HG03378 (cell line): ENCODE measurements around the gene GLDN.
"Not testable (repeated sequence)": the region's sequence is repeated elsewhere in the genome, so short reads cannot be mapped to it uniquely, and the experiment has no call there.

Experiments used
- ATAC-seq: cut with Tn5 transposase; IDR thresholded peaks from one replicate; pipeline ENCODE4 v1.9.1; 2021; ENCODE audit warnings: mild to moderate bottlenecking, moderate library complexity; ENCODE audit not compliant: unreplicated experiment

GLDN gene

DNA sequence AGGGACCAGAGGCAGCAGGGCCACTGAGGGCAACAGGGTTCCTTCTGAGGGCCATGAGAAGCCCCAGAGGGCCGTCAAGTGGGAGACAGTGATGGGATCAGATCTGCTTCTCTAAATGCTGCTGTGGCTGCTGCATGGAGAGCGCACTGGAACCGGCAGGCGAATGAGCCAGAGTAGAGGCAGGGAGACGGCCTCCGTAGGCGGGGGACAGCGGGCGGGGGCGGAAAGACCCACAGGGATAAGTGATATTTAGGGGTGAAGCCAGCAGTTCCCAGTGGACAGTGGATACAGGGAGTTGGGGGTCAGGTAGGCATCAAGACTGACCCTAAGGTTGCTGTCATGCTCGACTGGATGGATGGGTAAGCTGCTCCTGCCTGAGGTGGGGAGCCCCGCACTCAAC, 45.0 kb downstream of the GLDN start:
- ATAC-seq: no peak

DNA sequence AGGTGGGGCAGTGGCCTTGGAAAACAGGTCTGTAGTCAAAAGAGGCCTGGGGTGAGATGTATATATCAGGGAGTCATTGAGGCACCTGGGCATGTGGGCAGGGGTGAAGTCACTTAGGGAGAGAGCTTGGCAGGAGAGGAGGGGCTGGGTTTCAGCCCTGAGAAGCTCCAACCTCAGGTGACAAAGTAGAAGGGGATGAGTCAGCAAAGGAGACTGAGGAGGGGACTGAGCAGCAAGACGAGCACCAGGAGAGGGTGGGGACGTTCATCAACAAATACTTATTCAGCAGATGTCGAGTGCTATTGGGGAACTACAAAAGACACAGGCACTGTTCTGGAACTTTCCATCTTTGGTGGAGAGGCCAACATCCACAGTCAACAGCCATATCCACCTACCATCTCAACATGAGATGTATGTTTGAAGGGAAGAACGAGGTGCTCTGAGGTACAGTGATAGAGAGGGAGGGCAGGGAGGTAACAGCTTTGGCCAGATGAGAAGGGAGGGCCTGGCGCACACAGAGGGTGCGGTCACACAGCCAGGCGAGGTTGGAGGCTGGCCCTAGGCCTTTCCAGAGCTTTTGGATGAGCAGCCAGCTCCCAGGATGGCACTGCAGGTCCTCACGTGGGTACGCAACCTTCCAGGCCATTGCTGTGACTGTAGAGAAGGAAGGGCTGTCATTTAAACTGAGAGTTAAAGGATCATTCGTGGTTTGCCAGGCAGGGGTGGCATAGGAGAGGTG, 45.7 kb downstream of the GLDN start:
- ATAC-seq: no peak

DNA sequence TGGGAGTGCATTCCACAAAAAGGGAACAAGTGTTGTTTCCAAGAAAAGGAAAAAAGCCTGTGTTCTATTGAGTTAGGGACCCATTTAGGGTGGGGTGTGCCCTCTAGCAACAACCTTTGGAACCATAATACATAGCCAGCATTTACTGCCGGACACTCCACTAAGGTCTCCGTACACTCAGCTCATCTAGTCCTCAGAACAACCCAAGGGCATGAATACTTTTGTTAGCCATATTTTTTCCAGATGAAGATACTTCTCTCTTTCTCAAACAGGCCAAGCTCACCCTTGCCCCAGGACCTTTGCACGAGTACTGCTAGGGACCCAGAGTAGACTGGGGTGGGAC, 46.2 kb downstream of the GLDN start:
- ATAC-seq: no peak

DNA sequence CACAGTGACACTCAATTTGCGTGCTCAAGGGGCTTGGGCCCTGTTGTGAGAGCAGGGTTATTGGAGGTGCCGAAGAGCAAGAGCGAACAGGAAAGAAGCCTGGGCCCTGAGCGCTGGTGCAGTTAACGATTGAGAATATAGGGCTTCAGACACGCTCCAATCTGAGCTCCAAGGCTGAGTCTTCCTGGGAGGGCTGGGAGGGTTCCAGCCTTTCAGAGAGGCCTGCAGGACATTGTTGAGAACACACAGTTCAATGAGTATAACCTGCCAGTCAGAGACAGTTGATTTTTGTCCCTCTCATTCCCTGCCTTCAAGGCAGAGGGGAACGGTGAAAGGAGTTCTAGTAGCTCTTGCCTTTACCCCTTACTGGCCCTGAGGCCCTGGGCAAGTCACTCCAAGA, 47.3 kb downstream of the GLDN start:
- no peak for ATAC-seq

DNA sequence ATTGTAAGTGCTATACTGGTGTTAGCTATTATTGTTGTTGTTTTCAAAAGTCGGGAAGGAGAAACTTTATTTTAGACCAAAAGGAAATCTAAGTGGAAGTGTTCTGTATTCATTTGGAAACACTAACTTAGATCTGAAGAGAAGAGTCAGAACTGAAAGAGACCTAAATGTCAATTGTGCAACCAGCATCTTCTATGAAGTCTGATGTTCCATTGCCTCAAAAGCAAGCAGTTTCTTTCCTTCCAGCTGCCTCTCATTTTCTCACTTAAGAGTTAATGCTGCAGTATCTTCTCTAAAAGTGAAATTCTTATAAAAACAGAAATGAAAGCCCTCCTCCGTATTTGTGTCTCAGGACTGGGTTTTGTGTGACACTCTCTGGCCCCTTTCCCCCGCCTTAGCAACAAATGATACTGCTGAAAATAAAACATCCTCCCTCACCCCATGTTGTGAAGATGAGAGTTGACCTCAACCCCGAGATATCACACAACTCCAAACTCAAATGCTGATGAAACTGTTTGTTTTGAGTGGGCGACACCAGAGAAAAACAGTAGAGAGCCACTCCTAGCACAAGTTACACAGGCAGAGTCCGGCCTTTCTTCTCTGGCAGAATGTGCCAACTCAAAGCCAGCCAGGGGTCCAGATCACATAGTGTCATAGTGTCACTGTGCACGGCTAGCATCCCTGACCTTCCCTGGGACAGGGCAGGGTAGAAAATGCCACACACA, 48.9 kb downstream of the GLDN start:
- no peak for ATAC-seq

DNA sequence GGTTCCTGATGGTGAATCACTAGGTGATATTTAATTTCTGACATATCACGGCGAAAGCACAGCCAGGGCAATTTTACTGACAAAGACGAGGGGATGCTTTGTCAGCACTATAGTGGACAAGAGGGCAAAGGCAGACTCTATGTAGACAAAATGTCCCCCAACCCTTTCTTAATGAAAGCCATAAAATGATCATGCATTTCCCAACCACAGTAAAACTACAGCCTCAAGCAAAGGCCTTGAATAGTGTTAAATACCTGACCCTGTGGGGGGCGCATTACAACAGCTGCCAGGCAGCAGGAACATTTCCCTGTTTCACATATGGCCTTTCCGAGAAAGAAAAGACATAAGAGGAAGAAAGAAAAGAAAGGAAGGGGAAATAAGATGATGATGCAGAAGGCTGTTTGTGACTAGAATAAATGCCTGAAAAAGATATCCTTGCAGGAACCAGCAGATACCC, 49.5 kb downstream of the GLDN start:
- no peak for ATAC-seq

DNA sequence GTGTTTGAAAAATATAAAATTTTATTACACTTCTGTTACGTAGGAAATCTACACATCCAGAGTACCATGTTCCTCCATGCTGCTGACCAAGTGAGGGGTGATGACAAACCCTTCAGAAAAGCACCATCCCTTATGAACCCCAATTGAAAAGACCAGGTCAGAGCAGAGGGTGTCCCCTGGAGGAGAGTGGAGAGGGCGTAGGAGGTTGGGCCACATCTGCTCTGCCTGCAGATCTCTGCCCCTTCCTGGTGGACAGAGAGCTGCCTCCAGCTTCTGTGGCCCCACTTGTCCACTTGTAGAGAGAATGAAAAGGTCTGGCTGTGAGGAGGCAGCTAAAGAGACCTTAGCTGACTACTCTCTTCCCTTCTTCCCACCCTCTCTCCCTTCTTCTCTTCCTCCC, 55.5 kb downstream of the GLDN start:
- ATAC-seq: no peak

DNA sequence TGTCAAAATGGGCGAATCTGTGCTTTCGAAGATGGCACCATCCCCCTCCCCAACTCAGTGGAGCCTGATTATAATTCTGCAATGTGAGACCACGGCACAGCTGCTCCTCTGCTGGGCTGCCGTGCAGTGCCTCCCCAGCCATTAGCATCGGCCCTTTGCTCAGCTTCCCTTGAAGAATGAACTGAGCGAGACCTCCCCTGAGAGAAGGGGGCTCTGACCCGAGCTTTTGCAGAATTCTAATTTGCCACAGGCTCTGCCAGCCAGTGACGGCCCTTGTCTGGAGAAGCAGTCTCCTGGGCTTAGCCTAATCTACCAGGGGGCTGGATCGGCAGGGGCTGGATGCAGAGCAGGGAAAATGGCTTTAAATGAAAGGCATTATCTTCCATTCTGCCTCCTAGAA, 57.2 kb downstream of the GLDN start:
- ATAC-seq: no peak

DNA sequence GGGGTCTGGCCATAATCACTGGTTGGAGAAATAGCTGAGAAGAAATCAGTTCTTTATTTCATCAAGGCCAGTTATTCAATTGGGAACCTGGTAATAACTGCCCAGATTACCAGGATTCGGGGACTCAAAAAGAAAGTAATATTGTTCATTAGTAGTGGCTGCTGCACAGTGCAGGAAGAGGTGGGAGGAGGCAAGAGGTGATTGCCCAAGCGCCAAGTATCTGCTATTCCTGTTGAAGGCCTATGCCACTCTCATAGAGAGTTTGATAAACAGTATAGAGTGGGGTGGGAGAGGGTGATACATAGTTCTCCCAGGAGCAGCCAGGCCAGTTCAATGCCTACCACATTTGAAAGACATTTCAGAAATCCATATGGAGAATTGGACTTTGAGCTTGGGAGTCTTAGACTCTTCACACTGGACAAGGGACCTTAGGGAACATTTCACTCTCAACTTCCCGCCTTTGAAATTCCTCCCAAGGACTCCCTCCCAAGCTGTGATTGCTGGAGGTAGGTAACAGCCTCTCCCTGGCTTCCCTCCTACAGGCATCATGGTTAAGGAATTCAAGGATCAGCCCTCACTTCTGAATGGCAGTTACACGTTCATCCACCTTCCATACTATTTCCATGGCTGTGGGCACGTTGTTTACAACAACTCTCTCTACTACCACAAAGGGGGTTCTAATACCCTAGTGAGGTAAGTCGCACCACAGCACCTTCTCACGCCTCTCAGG, 59.8 kb downstream of the GLDN start:
- ATAC-seq: no peak

DNA sequence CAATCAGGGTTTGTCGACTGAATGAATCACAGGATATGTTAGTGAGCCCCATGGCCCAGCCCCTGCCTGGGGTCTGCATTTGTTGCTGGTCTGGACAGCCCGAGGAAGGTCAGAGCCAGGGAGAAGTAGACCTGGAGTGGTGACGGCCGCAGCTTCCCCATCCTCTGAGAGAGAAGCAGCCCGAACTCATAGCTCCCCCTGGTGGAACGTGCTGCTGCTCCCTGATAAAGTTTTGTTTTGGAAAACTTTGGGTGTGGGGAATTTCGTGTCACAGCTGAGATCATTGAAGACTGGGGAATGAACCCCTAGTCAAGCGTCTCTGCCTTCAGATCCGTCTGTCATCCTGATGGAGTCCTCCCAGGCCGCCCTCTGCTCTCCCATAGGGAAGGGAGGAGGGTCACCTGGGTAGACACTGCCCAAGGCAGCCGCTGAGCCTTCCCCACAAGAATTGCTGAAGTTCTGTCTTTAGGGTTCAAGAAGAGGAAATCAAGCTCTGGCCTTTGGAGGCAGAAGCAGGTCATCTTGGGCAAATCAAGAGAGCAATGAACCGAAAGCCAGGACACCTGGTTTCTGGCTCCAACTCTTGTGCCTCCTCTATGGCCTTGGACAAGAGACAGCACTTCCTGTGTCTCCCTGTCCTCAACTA, 60.5 kb downstream of the GLDN start:
- ATAC-seq: no peak

DNA sequence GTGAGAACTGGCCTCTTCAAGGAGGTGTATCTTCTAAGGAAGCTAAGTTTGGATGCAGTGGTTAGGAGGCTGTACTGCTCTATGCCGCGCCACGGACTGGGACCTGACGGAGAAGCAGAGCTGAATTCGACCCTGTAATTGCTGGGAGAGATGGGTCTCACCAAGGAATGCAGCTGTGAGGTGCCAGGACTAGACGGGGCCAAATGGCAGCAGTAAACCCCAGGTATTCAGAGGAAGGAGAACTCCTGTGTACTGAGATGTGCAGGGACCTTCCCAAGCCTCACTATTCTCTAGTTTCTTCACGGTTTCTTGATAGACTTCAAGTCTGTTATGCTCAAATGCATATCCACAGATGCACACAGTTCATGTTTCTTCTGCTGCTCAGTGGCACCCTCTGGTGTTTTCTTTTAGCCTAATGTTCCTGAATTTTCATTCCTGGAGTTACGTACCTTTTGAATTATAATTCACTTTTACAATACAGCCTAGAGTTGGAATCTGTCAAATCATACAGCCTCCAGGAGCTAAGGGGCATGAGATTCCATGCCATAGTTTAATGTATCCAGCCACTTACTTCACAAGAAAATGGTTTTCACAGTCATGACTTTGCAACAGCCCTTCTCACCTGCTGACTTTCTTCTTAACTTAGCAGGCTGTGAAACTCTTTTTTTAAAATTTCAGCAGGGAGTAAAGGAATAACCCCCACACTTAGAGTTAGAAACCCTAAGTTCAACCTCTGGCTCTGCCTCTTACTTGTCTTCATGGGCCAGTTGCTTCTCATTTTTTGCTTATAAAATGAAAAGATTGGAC, 61.8 kb downstream of the GLDN start:
- no peak for ATAC-seq

DNA sequence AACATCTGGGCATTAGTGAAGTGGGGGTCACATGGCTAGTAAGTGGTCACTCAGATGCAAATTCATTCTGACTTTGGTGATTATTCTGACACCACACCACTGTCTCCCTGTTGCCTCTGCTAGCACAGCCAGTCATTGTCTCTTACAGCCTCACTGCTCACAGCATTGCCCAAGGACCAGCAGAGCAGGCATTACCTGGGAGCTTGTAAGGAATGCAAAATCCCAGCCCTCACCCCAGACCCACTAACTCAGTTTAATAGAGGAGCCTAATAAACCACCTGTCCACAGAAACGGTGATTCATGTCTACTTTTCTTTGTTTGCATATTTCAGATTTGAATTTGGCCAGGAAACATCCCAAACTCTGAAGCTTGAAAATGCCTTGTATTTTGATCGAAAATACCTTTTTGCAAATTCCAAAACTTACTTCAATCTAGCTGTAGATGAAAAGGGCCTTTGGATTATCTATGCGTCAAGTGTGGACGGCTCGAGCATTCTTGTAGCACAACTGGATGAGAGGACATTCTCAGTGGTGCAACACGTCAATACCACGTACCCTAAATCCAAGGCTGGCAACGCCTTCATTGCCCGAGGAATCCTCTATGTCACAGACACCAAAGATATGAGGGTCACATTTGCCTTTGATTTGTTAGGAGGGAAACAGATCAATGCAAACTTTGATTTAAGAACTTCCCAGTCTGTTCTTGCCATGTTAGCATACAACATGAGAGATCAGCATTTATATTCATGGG, 62.7 kb downstream of the GLDN start:
- ATAC-seq: no peak

DNA sequence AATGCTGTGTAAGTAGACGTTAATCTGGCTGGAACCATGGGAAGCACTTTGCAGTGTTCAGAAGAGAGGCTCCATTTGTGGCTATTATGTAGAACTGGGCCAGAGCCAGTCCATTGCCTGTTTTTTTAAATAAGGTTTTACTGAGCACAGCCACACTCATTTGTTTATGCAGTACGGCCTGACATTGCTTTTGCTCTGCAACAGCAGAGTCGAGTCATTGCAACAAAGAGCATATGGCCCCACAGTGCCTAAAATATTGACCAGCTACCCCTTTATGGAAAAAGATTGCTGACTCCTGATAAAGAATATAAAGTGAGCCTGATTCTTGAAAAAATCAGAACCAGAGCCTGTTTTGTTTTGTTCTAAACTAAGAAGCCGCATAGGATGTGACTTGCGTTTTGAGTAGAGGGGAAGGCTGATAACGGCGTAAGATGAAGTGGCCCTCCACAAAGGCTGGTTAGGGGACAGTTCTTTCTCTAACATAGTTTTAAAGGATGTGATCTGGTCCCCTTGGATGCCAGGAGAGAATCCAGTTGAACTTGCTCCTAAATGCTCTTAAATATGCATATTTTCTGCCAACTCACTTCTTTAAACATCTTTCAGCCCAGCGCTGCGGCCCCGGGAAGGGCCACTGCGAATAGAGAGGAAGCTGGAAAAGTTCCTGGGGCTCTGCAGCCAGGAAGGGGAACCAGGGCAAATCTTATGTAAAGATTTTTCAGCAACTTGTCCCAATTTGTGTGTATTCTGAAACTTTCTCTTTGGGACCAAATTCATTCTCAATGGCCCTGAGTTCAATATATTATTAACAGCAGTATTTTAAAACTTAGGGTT, 64.5 kb downstream of the GLDN start:
- ATAC-seq: no peak

DNA sequence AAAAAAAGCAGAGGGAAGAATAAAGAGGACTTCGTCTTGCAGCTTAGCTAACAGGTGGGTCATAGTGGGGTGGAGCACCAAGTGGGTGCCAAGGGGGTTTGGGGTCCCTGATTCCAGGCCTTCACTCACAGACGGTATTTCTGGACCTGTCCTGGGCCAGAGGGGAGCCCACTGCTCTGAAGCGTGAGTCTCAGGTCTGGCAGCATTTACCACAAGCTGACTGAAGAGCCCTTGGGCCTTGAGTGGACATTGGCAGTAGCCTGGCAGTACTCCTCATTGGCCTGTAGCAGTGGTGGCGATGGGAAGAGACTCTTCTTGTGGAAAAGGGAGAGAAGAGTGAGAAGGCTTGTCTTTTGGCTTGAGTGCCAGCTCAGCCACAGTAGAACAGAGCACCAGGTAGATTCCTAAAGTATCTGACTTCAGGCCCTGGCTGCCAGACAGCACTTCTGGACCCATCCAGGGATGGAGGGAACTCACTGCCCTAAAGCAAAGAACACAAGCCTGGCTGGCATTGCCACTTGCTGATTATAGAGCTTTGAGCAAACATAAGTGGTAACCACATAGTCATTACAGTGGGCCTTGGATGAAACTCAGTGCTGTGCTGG, 72.9 kb downstream of the GLDN start:
- no peak for ATAC-seq

DNA sequence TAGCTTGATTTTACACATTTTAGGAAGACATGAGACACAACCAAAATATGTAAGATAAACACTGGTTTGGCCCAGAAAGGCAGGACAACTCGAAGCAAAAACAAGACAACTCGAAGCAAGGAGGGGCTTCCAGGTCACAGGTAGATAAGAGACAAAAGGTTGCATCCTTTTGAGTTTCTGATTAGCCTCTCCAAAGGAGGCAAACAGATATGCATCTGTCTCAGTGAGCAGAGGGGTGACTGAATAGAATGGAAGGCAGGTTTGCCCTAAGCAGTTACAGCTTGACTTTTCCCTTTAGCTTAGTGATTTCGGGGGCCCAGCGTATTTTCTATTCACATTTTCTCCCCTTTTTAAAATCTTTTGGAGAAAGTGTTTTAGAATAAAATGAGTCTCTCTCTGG, 74.7 kb downstream of the GLDN start:
- ATAC-seq: no peak

DNA sequence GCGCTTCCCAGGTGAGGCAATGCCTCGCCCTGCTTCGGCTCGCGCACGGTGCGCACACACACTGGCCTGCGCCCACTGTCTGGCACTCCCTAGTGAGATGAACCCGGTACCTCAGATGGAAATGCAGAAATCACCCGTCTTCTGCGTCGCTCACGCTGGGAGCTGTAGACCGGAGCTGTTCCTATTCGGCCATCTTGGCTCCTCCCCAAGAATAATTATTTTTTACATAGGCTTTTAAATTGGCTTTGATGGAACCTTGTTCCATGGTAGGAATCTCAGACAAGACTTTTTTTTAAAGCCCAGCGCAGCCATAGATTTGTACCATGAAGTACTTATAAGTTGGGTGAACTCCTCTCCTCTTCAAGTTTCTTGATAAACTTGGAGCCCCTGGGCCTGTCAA, 81.6 kb downstream of the GLDN start:
- ATAC-seq: not testable (repeated sequence)

DNA sequence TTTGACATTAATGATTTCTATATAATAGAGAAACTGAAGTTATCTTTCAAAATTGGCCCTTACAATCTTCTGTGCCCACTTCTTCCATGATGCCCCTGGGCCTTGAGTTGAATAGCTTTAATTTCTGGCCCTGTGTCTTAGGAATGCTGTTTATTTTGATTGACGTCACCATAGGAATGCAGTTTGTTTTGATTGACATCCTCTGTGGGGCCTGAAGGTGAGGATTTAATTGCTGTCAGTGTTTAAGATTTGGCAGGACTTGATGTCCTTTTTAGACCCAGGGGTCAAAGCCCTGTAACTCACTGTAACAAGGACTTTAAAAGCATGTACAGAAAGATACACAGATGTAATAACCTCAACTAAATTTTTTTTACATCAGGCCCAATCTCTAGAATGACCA, 83.3 kb downstream of the GLDN start:
- no peak for ATAC-seq

DNA sequence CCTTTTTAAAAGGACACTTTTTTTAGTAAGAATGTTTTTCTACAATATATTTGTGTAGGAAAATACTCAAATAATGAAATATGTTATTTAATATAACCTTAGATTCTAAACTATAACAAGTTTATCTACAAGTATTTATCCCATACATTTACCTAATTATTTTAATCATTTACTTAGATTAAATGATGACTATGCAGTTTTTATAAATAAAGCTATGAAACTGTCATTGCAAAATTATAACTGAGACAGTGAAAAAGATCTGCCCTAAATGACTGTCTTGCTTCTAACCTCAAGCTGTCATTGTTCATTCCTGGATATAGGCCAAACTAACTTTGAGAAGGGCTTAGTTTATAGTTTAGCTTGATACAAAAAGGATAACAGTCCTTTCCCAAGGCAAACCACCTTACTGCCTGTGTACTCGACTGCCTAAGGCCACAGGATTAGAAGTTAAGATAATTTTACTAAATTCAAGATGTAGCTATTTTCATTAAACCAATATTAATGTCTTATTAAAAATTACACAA, 84.1 kb downstream of the GLDN start:
- ATAC-seq: no peak
